HG03469 (cell line): ENCODE data around the gene KRTAP5-1.

Experiments
- ATAC-seq: cut with Tn5 transposase; IDR thresholded peaks from one replicate; pipeline ENCODE4 v1.9.1; 2021; ENCODE audit warnings: mild to moderate bottlenecking, moderate library complexity, moderate number of reproducible peaks; ENCODE audit not compliant: unreplicated experiment

KRTAP5-1 gene

GRCh38 chr11:1572197-1573076 lies 12.6 kb downstream of the KRTAP5-1 start, which contains the start of gene DUSP8:
TSS of gene DUSP8 (minus strand) at chr11:1572271. CDS start at chr11:1565826, 6,445 bp downstream.
- no peak for ATAC-seq

GRCh38 chr11:1571760-1572196 lies 13.3 kb downstream of the KRTAP5-1 start:
- no peak for ATAC-seq

GRCh38 chr11:1570896-1571759 lies 14.0 kb downstream of the KRTAP5-1 start:
- ATAC-seq = no peak

DNA sequence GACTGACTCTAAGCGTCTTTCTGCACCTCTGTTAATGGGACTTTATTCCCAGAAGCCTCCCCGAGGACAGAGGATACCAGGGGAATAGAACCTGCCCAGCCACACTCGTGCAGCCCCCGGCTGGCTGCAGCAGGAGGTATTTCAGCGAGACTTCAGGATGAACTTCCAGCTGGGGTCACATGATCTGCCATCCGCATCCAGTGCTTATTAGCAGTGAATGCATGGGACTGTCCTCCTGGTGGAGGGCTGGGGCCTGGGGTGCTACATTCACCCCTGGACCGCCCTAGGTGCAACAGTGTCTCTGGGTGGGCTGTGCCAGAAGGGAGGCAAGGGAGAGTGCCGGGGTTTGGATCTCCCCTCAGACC lies 14.6 kb downstream of the KRTAP5-1 start:
- ATAC-seq = no peak

DNA sequence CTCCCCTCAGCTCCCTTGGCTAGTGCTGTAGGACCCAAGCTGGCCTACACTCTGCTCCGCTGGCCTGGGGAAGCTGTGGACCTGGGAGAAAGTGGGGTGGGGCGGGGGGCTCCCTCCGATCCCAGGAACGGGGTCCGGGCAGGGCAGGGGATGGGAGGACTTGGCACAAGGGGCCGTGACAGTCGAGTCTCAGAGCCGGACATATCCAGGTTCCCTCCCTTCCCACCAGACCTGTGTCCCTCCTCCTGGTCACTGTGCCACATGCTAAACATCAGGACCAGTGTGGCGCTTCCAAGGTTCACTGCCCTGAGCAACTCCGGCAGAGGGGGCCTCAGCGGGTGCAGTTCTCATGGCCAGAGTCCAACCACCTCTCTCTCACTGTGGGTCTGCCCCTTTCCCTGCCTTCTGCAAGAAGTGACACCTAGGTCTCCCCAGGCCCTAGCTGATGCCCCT lies 15.1 kb downstream of the KRTAP5-1 start:
- no peak for ATAC-seq

DNA sequence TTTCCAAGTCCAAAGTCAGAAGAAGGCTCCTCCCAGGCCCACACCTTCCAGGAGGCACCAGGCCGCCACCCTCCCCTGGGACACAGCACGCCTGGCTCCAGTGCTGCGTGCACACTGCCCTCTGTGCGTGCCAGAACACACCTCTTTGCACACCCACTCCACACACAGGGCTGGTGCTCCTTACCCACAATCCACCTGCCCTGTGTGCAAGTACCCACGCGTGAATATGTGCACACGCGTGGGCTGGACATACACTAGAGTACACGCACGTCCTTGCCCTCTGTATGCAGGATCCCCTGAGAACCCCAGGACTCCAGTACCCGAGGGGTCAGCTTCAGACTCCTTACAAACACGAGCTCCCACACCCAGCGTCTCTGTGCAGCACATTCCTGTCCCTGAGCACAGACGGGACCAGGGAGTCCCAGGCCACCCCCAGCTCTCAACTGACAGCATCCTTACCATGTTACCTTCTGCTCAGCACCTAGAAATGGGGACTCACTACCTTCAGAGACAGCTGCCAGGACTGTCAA lies 15.8 kb downstream of the KRTAP5-1 start:
- no peak for ATAC-seq

- no peak for ATAC-seq
Observed at GRCh38 chr11:1568441-1568911, 16.6 kb downstream of the KRTAP5-1 start.

DNA sequence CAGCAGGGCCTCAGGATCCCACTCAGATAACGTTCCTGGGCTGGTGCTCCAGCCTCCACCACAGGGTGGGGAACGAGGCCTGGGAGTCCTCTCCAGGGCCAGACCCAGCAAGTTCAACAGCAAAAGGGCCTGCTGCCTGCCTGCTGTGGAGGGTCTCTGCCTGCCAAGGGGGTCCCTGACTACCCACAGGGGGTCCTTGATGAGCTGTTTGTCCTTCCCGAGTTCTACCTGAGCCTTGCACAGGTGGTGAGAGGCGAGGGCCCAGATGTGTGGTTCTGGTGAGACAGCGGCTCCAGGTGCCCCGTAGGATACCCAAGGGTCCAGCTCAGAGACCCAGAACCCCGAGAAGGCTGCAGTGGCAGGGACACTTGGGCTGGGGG lies 17.4 kb downstream of the KRTAP5-1 start:
- no peak for ATAC-seq

GRCh38 chr11:1567052-1567720 lies 17.9 kb downstream of the KRTAP5-1 start:
- ATAC-seq = no peak

- ATAC-seq = no peak
Observed at GRCh38 chr11:1566381-1567051, 18.6 kb downstream of the KRTAP5-1 start.

GRCh38 chr11:1565904-1566247 lies 19.2 kb downstream of the KRTAP5-1 start:
- no peak for ATAC-seq

GRCh38 chr11:1565173-1565903 lies 19.7 kb downstream of the KRTAP5-1 start:
- ATAC-seq = no peak

GRCh38 chr11:1564535-1565172 lies 20.4 kb downstream of the KRTAP5-1 start:
- no peak for ATAC-seq

- no peak for ATAC-seq
Observed at GRCh38 chr11:1563697-1564534, 21.2 kb downstream of the KRTAP5-1 start.

GRCh38 chr11:1563149-1563638 lies 21.9 kb downstream of the KRTAP5-1 start:
- ATAC-seq = no peak

GRCh38 chr11:1562469-1563148 lies 22.5 kb downstream of the KRTAP5-1 start:
- no peak for ATAC-seq

DNA sequence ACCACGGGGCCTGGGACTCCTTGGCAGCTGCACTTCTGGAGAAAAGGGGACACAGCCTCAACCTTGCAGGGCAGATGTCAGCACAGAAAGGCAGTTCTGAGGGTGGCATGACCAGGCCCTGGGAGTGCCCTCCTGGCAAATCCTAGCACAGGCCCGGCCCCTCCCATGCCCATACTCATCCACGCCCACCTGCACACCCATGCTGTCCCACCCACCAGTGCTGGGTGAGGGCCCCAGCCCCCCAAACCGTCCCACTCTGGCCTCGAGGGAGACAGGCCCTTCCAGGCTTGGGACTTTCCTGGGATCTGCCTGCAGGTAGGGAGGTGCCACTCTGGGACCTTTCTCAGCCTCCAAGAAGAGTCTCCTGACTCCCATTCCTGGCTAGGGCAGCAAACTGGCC lies 23.1 kb downstream of the KRTAP5-1 start:
- ATAC-seq = no peak
